Erythroblast (primary cell): ENCODE data around the gene TMEM89.

Experiments
- GATA1 ChIP-seq: IDR thresholded peaks from 2 replicates; pipeline ENCODE4 v1.6.1; 2011; ENCODE audit warnings: low read depth, mild to moderate bottlenecking, control low read depth, low read length, moderate library complexity
- POLR2A ChIP-seq: IDR thresholded peaks from 2 replicates; pipeline ENCODE4 v1.6.1; 2011; ENCODE audit warnings: mild to moderate bottlenecking, low read length

DNA sequence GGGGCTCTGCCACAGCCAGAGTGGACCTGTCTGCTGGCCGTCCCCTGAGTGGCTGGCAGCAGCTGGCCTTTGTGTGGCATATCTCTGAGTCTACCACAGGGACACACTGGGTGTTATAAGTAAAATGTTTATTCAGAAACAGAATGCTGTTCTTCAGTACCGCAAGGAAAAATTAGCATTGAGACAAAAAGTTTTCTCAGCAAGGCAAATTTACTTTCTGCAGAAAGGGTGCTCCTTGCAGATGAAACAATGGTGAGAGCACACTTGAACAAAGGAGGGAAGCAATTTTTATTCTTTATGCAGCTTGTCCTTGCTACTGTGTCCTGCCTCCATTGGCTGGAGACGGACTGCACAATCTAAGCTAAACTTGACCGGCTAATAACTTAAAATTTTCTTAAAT lies 4.0 kb downstream of the TMEM89 start:
- TF ChIP-seq POLR2A (no peak), GATA1 (no peak)
